NK-92 treated with Interleukin-12 subunit alpha and Interleukin-12 subunit beta, amount 100 ng/mL, for 24 hours (cell line): Measurements from ENCODE around the gene RAB7A.
"Not testable (repeated sequence)": the region's sequence is repeated elsewhere in the genome, so short reads cannot be mapped to it uniquely, and the experiment has no call there.

Source experiments
- DNase-seq: peaks from one replicate; lab custom pipeline; 2025; lab: John Stamatoyannopoulos, UW

The RAB7A gene

DNA sequence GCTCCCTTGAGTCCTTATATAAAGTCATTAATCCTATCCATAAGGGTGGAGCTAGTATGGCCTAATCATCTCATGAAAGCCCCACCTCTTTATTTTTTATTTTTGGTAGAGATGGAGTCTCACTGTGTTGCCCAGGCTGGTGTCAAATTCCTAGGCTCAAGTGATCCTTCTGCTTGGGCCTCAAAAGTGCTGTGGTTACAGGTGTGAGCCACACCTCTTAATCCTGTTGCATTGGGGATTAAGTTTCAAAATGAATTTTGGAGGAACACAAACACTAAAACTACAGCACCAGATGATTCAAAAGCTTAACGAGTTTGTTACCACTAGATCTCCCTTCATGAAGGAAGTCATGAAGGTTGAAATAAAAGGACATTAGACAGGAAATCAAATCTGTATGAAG, 27.7 kb downstream of the RAB7A start:
- no peak for DNase-seq

DNA sequence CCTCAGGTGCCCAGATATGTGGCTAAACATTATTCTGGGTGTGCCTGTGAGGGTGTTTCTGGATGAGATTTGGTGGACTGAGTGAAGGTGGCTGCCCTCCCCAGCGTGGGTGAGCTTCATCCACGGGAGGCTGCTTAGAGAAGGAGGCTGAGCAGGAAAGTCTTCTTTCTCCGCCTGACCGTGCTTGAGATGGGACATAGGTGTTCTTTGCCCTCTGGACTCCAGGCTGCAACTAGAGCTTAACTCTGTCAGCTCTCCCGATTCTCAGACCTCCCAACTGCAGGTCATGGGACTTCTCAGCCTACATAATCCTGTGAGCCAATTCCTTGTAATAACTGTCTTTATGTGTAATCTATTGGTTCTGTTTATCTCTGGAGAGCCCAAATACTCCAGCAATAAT, 34.1 kb downstream of the RAB7A start:
- no peak for DNase-seq

GRCh38 chr3:128760881-128761280, 34.9 kb downstream of the RAB7A start:
- no peak for DNase-seq

DNA sequence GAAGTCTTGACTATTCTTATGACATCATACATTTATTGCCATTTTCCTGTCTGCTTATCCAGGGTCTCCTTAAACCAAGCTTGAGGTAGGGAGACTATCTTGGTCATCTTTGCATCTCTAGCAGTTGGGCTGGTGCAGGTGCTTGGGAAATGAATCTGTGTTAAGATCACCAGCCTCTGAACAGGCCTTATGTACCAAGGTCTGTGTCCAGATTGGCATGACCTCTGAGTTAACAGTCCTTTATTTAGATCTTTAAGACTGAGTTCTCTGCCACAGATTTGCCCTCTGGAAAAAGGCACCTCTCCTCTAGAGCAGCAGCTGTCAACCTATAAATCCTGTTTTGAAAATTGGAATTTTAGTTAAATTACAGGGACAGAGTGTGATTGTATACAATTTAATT, 35.4 kb downstream of the RAB7A start:
- no peak for DNase-seq

GRCh38 chr3:128763967-128764366, 38.0 kb downstream of the RAB7A start:
- DNase-seq = no peak

GRCh38 chr3:128764863-128765262, 38.9 kb downstream of the RAB7A start:
- DNase-seq = no peak

DNA sequence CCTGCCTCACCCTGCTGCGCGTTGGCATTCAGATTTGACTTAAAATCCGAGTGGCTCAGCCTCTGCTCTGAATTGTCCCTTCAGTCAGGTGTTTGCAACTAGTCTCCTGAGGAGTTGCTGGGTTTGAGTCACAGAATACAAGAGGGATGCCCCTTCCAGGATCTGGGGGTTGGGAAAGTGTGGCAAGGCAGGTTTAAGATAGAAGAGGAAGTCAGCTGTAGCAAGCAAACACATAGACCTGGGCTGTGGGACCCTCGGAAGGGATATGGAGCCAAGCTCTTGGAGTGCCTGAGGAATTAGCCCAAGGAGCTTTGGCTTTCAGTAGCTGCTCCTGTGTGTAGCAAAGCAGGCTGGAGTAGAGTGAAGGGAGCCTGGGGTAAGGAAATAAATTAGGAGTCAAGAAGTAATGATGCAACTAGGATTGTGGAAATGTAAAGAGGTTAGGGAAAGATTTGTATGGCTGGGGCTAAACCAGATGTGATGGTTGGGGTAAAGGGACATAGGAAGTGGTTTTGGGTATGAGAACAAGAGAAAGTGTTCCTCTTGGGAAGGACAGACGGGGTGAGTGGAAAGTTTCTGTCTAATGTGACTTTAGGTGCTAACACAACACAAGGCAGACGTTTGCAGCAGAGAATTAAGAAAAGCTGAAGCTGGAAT, 41.2 kb downstream of the RAB7A start:
- no peak for DNase-seq

DNA sequence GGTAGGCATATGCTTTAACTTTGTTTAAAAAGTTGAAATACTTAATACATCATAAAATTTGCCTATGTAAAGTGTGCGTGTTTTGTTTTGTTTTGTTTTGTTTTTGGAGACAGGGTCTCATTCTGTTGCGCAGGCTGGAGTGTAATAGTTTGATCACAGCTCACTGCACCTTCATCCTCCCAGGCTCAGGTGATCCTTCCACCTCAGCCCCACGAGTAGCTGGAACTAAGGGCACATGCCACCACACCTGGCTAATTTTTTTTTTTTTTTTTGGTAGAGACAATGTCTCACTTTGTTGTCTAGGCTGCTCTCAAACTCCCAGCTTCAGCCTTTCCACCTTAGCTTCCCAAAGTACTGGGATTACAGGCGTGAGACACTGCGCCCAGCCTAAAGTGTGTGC, 42.5 kb downstream of the RAB7A start:
- DNase-seq = no peak

- DNase-seq = no peak
Measured at GRCh38 chr3:128770387-128770786, 44.4 kb downstream of the RAB7A start.

DNA sequence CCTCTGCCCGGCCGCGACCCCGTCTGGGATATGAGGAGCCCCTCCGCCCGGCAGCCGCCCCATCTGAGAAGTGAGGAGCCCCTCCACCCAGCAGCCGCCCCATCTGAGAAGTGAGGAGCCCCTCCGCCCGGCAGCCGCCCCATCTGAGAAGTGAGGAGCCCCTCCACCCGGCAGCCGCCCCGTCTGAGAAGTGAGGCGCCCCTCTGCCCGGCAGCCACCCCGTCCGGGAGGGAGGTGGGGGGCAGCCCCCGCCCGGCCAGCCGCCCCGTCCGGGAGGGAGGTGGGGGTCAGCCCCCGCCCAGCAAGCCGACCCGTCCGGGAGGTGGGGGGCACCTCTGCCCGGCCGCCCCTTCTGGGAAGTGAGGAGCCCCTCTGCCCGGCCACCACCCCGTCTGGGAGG, 47.2 kb downstream of the RAB7A start:
- not testable (repeated sequence) for DNase-seq

- DNase-seq = not testable (repeated sequence)
Measured at GRCh38 chr3:128773592-128773991, 47.6 kb downstream of the RAB7A start.

DNA sequence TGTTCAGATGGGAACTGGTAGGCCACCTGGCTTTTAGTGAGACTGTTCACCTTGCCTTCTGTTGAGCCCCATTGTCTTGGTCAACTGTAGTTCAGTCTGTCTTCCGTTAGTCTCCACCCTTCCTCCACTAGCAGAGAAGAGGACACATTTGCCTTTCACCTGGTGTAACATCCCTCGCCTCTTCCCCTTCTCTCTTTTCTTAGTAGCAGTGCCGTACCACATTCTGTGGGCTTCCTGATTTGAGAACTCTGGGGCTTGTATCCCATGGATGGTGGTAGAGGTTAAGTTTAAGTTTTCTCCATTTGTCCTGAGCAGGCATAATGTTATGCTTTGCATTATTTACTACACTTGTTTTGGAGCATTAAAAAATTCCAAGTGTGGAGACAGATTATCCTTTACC, 49.3 kb downstream of the RAB7A start:
- no peak for DNase-seq

GRCh38 chr3:128775906-128776542, 50.0 kb downstream of the RAB7A start:
- no peak for DNase-seq

GRCh38 chr3:128780101-128780837, 54.3 kb downstream of the RAB7A start:
- DNase-seq = no peak

GRCh38 chr3:128781164-128781563, 55.2 kb downstream of the RAB7A start:
- no peak for DNase-seq

DNA sequence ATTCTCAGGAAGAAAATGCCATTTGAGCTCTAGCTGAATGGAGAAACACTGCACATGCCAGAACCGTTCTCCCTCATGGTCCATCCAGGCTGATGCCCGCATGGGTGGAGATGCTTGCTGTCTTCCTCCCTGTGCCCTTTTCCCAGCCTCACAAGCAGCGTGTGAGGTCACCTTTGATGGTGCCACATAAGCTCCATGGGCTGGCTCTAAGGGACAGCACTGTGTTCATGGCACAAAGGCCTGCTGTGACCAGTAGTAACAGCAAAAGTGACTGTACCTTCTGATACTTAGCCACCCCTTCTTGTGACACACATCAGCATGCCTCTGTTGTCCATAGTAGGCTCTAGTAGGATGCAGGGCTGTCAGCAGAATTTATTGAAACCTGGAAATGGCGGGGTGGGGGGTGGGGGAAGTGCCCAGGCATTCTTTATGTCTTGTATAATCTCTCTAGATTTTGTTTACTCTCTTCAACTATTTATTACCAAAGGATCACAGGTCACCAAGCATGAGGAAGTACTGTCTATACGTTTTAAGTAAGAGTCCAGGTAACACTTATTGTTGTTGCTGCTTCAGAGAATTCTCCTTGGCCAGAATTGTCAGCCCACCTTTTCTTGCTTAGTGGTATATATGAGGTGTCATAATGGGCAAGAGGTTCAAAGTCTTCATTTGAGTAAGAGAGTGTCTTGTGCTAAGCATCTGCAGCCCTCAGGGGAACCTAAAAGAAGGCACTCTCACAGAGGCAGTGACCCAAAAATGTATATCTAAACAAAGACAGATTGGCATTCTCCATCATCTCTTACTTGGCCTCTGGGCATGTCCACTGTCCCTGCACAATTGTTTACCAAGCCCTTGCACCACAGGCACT, 56.5 kb downstream of the RAB7A start:
- DNase-seq = no peak

- DNase-seq = no peak
Measured at GRCh38 chr3:128783774-128784173, 57.8 kb downstream of the RAB7A start.

GRCh38 chr3:128784232-128784631, 58.2 kb downstream of the RAB7A start:
- DNase-seq = no peak

DNA sequence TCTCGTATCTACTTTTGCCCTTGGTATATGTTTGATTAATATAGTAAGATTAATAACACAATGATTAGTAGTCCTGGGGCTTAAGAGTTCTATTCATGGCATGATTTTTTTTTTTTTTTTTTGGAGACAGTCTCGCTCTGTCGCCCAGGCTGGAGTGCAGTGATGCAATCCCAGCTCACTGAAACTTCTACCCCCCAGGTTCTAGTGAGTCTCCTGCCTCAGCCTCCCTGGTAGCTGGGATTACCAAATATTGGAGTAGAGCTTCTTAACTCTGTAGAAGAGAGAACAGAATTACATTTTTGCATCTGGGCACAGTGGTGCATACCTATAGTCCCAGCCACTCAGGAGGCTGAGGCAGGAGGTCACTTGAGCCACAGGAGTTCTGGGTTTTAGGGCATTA, 58.9 kb downstream of the RAB7A start:
- no peak for DNase-seq

- DNase-seq = no peak
Measured at GRCh38 chr3:128786434-128787020, 60.5 kb downstream of the RAB7A start.

- peak; percentile 66 for DNase-seq
Measured at GRCh38 chr3:128787256-128788253, 61.6 kb downstream of the RAB7A start.
